GM12865 (cell line): Measurements from ENCODE around the gene EIF4E3.

Experiments used
- DNase-seq: peaks from one replicate; pipeline ENCODE4 v3.0.0; 2010; ENCODE audit warnings: low read depth
- H3K4me3 ChIP-seq: 2 replicates; pipeline ENCODE4 v1.5.1; 2011; ENCODE audit warnings: mild to moderate bottlenecking, low read depth, low read length, control low read depth
- CTCF ChIP-seq: IDR thresholded peaks from 2 replicates; pipeline ENCODE4 v1.5.1; 2011; ENCODE audit warnings: low read length, control low read depth, low read depth, inconsistent platforms; ENCODE audit not compliant: insufficient read depth; ENCODE audit errors: missing control alignments

EIF4E3 gene

GRCh38 chr3:71640331-71640983 lies 84.7 kb downstream of the EIF4E3 start:
- no peak for TF ChIP-seq CTCF
- H3K4me3 ChIP-seq: no peak overlapping the region
- no peak for DNase-seq

- no peak for TF ChIP-seq CTCF
- no peak overlapping the region for H3K4me3 ChIP-seq
- DNase-seq: no peak
Observed at GRCh38 chr3:71636482-71636881, 88.7 kb downstream of the EIF4E3 start.

GRCh38 chr3:71636001-71636400 lies 89.2 kb downstream of the EIF4E3 start:
- no peak for TF ChIP-seq CTCF
- no peak for DNase-seq
- no peak overlapping the region for H3K4me3 ChIP-seq

- no peak overlapping the region for H3K4me3 ChIP-seq
- no peak for TF ChIP-seq CTCF
- DNase-seq: no peak
Observed at GRCh38 chr3:71634671-71635070, 90.5 kb downstream of the EIF4E3 start.

GRCh38 chr3:71629711-71630110 lies 95.5 kb downstream of the EIF4E3 start:
- DNase-seq: no peak
- TF ChIP-seq CTCF: no peak
- no peak overlapping the region for H3K4me3 ChIP-seq

GRCh38 chr3:71629289-71629688 lies 95.9 kb downstream of the EIF4E3 start:
- DNase-seq: no peak
- H3K4me3 ChIP-seq: no peak overlapping the region
- no peak for TF ChIP-seq CTCF

- no peak for DNase-seq
- H3K4me3 ChIP-seq: no peak overlapping the region
- TF ChIP-seq CTCF: no peak
Observed at GRCh38 chr3:71628522-71628921, 96.7 kb downstream of the EIF4E3 start.
